NCI-H2029 treated with DMSO at 0.1 percent for 48 hours (cell line): ENCODE data around the gene UPP1.
"Not testable (repeated sequence)": the region's sequence is repeated elsewhere in the genome, so short reads cannot be mapped to it uniquely, and the experiment has no call there.

Experiments
- DNase-seq: peaks from one replicate; lab custom pipeline; 2025; lab: John Stamatoyannopoulos, UW

Gene UPP1

DNA sequence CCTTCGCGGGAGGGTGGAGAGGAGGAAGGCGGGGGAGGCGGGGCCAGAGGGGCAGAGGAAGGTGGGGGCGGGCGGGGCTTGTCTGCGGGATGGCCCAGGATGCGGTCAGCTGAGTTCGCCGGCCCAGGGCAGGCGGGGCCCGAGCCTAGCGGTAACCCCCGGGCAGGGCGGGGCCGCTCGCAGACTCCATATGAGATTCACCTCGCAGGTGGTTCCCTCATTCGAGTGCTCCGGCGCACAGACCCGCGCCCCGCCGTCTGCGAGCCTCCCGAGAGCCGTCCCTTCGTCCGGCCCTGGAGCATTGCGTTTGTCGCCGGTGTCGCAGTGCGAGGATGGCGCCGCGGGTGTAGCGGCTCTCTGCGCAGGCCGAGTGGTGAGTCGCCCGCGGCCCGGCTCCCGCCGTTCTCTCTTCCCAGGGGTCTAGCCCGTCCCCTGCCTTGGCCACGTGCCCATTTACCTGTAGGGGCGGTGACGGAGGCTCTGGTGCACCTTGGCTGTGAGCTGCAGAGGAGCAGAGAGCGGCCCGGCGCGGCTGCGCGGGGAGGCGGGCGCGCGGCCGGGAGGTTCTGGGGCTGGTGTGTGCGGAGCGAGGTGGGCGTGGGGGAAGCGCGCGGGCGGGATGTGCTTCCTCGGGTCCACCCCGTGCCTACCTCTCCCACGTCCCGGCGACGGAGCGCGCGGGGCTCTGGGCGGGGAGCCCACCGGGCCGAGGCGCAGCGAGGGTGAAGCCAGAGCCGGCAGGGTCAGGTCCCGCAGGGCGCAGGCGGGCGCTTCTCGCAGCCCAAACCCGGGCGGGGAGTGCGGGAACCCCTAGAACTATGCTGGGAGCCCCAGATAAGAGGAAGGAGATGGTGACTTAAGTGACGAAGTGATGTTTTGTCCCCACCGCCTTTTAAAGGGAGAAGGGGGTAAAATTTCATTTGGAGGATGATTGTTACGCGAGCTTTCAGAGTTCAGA is at the start of gene UPP1:
Gene UPP1, plus strand, starts transcription at position 220 of the 958 bp plus-strand sequence. CDS start 5,519 bp downstream, outside the sequence.
- DNase-seq, result no peak

DNA sequence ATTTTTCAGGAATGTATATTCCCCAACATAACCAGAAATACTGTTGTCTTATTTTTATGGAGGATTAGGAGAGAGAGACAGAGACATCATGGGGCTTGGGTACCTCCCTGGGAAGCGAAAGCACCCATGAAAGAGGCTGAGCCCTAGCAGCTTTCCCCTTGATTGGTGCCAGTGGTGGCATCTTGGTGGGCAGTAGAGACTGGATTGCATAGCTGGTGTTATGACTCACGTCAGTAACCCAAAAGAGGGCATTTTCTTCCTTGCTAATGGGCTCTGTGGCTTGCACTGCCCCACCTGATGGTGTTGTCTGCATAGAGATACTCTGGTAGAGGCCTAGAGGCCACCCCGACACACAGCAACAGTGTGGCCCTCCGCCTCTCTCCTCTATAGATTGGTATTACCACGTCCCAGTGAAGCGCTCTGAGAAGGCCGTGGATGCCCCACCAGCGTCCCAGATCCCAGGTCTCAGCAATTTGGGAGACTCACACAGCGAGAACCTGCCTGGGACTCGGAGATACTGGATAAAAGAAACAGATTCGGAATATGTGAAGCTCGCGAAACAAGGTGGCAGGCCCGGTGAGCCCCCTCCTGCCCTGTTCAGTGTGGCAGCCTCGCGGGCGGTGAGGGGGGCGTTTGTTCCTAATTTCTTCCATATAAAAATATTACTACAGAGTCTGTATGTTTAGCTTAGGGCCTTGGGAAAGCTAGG is 48.0 kb upstream of the UPP1 start:
- DNase-seq, result no peak

DNA sequence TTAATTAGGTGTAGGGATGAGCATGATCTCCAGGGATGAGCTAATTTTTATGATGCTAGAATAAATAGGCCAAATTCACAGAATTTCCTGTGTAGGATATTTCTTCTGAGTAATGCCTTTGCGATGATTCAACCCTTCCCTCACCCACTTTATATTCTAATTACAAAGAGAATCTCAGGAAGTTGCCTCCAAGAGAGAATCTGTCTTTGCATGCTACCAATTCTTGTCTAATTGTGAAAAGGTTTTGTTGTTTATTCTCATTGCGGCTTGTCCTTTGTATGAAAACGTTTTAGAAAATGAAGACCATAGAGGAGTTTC is 47.5 kb upstream of the UPP1 start:
- no peak for DNase-seq

DNA sequence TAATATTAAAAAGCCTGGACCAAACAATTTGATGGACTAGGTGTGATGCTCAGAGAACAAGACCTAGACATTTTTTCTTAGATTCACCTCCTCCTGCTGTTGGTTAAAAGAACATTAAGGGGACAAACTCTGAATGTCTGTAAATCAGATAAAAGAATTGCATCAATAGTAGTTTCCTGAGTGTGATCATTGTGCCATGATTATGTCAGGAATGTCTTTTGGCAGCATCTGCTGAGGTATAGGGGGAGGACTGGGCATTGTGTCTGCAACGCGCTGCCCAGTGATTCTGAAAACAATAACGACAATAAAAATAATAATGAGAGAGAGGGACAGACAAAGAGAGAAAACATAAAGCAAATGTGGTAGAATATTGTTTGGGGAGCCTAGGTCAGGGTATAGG is 46.8 kb upstream of the UPP1 start:
- no peak for DNase-seq

- no peak for DNase-seq
Measured at GRCh38 chr7:48042636-48043035, 46.4 kb upstream of the UPP1 start.

DNA sequence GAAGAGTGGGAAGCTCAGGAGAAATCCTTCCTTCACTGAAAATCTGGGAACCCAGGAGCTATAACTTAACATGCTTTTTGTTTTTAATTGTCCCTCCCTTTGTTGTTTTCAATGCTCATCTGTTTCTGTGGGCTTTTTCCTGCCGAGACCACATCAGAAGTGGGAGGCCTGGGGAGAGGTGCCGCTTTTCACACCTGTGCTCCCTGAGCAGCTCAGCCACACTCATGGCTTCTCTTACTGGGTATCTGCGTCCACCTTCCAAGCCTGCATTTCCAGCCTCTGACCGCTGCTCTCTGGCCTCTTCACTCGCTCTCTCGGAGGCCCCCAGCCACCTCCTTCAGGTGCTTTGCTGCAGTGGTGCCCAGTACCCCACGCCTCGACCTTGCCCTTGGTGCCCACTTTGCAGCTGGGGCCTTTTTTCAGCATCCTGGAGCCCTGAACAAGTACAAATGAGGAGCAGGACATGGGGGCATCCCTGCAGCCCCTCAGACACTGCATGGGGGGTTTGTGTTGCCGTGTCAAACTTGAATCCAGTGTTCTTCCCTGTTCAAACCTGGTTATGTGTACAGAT is 43.8 kb upstream of the UPP1 start:
- DNase-seq, result no peak

GRCh38 chr7:48046458-48046857 is 42.6 kb upstream of the UPP1 start:
- DNase-seq, result no peak

DNA sequence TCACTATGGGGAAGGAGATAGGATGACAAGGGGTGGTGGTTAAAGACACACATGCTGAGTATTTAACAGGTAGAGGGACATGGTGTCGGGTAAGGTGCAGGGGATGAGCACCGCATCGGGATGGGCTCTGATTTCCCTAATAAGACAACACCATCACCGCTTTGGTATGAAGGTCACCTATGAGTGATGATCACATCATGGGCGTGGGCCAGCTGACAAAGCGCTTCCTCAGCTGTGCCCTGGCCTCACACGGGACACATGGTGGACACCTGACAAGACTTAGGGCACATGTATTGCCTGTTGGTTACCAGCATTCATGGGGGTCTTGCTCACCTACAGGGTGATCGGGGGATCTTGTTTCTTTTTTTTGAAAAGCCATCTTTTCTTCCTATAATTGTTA is 41.0 kb upstream of the UPP1 start:
- no peak for DNase-seq

GRCh38 chr7:48049850-48050249 is 39.2 kb upstream of the UPP1 start:
- no peak for DNase-seq

DNA sequence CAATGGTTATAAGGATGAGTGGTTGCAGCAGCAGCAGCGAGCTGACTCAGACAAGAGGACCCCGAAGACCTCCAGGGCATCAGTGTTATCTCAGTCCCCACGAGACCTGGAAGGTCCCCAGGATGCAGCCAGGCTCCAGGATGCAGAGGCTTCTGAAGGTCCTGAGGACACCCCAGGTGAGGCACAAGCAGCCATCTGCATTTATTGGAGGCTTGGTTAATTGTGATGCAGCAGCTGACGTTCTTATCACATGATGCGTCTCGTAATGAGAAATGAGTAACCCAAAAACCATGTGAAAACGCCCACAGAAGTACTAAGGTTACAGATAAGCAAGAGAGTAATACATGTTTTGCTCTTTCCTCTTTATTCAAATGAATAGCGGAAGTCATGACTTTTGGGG is 36.3 kb upstream of the UPP1 start:
- no peak for DNase-seq

DNA sequence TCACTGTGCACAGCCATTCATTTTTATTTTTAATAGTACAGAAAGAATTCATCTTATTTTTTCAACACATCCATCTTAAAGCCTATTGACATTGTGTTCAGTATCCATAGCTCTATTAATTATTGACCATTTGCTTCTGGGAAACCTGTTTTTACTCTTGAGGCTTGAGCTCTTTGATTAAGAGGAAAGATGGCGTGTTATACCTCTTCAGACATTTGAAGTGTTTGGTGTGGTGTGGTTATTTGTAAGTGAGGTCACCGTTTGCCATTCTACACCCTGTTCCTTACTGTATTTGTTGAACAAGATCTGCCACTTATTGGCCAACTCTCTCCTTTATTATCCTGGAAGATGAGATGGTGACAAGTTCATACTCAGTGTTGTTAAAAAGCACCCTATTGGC is 35.3 kb upstream of the UPP1 start:
- no peak for DNase-seq

GRCh38 chr7:48058990-48059389 is 30.1 kb upstream of the UPP1 start:
- no peak for DNase-seq

- no peak for DNase-seq
Measured at GRCh38 chr7:48059706-48060105, 29.4 kb upstream of the UPP1 start.

DNA sequence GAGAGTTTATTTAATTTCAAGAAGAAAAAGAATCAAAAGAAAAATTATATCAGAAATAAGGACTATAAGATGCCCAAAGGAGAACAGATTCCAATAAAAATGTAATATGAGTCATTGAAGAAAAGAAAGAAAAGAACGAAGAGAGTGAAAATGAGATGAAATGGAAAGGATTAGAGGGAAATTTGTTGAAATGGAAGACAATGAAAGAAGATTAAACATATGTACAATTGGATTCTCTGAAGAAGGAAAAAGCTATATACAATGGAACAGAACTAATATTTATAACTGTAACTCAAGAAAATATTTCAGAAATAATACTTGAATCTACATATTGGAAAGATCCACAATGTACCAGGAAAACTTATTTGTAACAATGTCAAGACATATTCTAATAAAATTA is 25.1 kb upstream of the UPP1 start:
- no peak for DNase-seq

- no peak for DNase-seq
Measured at GRCh38 chr7:48067475-48067874, 21.6 kb upstream of the UPP1 start.

- DNase-seq, result no peak
Measured at GRCh38 chr7:48074204-48074654, 14.8 kb upstream of the UPP1 start.

DNA sequence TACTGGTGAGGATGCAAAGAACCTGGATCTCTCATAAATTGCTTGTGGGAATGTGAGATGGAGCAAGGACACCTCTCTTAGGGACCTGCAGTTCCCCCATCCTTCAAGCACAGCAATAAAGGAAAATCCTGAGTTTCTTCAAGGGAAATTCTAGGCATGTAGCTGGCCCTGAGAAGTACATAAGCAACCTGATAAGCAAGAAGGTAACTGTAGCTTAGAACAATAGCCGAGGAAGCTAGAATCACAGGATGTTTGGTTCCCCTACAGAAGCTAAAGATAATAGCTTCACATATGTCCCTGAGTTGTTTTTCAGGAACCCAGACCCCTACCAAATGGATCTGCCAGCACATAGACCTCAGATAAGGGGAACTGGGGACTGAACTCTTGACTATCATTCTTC is 11.6 kb upstream of the UPP1 start:
- DNase-seq, result no peak

- DNase-seq, result no peak
Measured at GRCh38 chr7:48078470-48078869, 10.6 kb upstream of the UPP1 start.

- DNase-seq, result not testable (repeated sequence)
Measured at GRCh38 chr7:48082378-48082777, 6.7 kb upstream of the UPP1 start.

- no peak for DNase-seq
Measured at GRCh38 chr7:48083114-48083830, 5.8 kb upstream of the UPP1 start.

DNA sequence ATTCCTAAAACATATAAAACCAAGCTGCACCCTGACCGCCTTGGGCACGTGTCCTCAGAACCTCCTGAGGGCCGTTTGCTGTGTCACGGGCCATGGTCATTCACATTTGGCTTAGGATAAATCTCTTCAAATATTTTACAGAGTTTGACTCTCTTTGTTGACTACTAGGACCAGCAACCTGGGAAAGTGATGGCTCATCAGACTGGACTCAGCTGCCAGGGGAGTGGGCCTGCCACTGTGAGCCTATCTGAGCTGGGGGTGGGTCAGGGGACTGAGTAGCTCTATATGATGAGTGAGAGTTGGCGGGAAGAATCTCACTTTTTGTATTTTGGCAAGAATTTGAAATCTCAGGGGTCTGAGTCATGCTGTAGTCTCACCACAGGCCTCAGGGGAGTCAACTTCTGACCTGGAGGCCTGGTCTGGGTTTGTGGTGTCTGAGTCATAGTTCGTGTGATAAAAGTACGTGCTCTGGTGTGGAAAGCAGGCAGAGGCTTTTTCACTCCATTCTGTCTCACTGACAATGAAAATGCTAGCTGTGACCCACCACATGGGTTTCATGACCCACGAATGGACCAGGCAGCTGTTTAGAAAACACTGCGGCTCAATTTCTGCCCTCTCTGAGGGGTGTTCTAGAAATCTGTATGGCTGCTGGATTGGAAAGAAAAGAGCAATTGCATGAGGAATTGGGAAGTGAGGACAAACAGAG is 4.2 kb upstream of the UPP1 start:
- DNase-seq, result no peak

DNA sequence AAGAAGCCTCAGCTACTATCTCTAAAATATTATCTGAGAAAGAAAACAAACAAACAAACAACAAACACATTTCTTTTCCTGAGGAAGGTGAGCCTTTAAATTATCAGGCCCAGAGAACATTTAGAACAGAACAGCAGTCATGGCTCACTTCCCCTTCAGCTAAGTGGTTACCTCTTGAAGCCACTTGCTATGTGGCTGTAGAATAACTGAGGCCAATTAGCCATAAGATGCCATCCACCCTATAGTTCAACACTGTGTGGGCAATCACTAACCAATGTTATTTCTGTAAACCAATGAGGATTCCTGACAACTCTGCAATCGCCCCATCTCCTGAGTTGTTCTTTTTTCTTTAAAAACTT is 3.7 kb upstream of the UPP1 start:
- DNase-seq, result no peak
